ENCODE data around the gene SDC1.

- TF ChIP-seq, protein P1, sequence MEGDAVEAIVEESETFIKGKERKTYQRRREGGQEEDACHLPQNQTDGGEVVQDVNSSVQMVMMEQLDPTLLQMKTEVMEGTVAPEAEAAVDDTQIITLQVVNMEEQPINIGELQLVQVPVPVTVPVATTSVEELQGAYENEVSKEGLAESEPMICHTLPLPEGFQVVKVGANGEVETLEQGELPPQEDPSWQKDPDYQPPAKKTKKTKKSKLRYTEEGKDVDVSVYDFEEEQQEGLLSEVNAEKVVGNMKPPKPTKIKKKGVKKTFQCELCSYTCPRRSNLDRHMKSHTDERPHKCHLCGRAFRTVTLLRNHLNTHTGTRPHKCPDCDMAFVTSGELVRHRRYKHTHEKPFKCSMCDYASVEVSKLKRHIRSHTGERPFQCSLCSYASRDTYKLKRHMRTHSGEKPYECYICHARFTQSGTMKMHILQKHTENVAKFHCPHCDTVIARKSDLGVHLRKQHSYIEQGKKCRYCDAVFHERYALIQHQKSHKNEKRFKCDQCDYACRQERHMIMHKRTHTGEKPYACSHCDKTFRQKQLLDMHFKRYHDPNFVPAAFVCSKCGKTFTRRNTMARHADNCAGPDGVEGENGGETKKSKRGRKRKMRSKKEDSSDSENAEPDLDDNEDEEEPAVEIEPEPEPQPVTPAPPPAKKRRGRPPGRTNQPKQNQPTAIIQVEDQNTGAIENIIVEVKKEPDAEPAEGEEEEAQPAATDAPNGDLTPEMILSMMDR (IDR thresholded peaks at IDR 0.05), result no peak
- no peak for TF ChIP-seq POLR2A (IDR thresholded peaks at IDR 0.05)
Observed at GRCh38 chr2:20198001-20198400, 26.9 kb downstream of the SDC1 start.
